H9 (cell line): ENCODE data around the gene GNA12. TPM values are rescaled to one million over a fixed set of nuclear protein-coding genes. Genes with fewer than 3 reads are reported as not detected.

Experiments used
- DNase-seq: peaks from one replicate; pipeline ENCODE4 v3.0.0-alpha.2; 2017
- H2AFZ ChIP-seq: one replicate; pipeline ENCODE4 v1.6.1; 2013; ENCODE audit warnings: mild to moderate bottlenecking, low read length, control low read depth, moderate library complexity
- H2AK5ac ChIP-seq: 2 replicates; pipeline ENCODE4 v1.6.1; 2013; ENCODE audit warnings: low read length, control low read depth, mixed read lengths; ENCODE audit not compliant: insufficient read length
- H2BK120ac ChIP-seq: one replicate; pipeline ENCODE4 v1.6.1; 2013; ENCODE audit warnings: low read depth, mild to moderate bottlenecking, low read length, control low read depth, inconsistent platforms; ENCODE audit not compliant: poor library complexity, severe bottlenecking
- H2BK12ac ChIP-seq: 2 replicates; pipeline ENCODE4 v1.6.1; 2013; ENCODE audit warnings: low read length, control low read depth, mixed read lengths, low read depth; ENCODE audit not compliant: insufficient read length
- H2BK15ac ChIP-seq: 2 replicates; pipeline ENCODE4 v1.6.1; 2013; ENCODE audit warnings: low read depth, low read length, control low read depth
- H2BK20ac ChIP-seq: one replicate; pipeline ENCODE4 v1.6.1; 2013; ENCODE audit warnings: low read depth, mild to moderate bottlenecking, low read length, control low read depth, inconsistent platforms; ENCODE audit not compliant: poor library complexity, severe bottlenecking
- H2BK5ac ChIP-seq: 2 replicates; pipeline ENCODE4 v1.6.1; 2013; ENCODE audit warnings: low read length, control low read depth, mixed read lengths; ENCODE audit not compliant: insufficient read length
- H3K14ac ChIP-seq: 2 replicates; pipeline ENCODE4 v1.6.1; 2013; ENCODE audit warnings: low read length, control low read depth; ENCODE audit not compliant: insufficient read depth
- H3K18ac ChIP-seq: 2 replicates; pipeline ENCODE4 v1.6.1; 2013; ENCODE audit warnings: low read depth, mild to moderate bottlenecking, mixed read lengths, low read length, control low read depth; ENCODE audit not compliant: insufficient read length
- H3K23ac ChIP-seq: 2 replicates; pipeline ENCODE4 v1.6.1; 2013; ENCODE audit warnings: low read length, control low read depth, mixed read lengths, low read depth; ENCODE audit not compliant: insufficient read length
- H3K23me2 ChIP-seq: 2 replicates; pipeline ENCODE4 v1.6.1; 2013; ENCODE audit warnings: low read depth, mild to moderate bottlenecking, mixed read lengths, low read length, control low read depth; ENCODE audit not compliant: insufficient read length, poor library complexity, severe bottlenecking
- H3K27ac ChIP-seq: 2 replicates; pipeline ENCODE4 v1.5.1; 2013; ENCODE audit warnings: low read length, control low read depth, mixed read lengths, low read depth; ENCODE audit not compliant: insufficient read length
- H3K27me3 ChIP-seq: 2 replicates; pipeline ENCODE4 v1.6.1; 2013; ENCODE audit warnings: low read length, control low read depth, inconsistent platforms; ENCODE audit not compliant: insufficient read depth
- H3K4ac ChIP-seq: 2 replicates; pipeline ENCODE4 v1.6.1; 2013; ENCODE audit warnings: low read depth, mild to moderate bottlenecking, control low read depth, inconsistent platforms, low read length, moderate library complexity
- H3K4me1 ChIP-seq: 2 replicates; pipeline ENCODE4 v1.6.1; 2013; ENCODE audit warnings: low read length, control low read depth, inconsistent platforms; ENCODE audit not compliant: insufficient read depth
- H3K4me2 ChIP-seq: 2 replicates; pipeline ENCODE4 v1.6.1; 2013; ENCODE audit warnings: low read length, control low read depth, mixed read lengths; ENCODE audit not compliant: insufficient read length, insufficient read depth
- H3K56ac ChIP-seq: 2 replicates; pipeline ENCODE4 v1.6.1; 2013; ENCODE audit warnings: low read depth, mild to moderate bottlenecking, mixed read lengths, low read length, control low read depth; ENCODE audit not compliant: insufficient read length
- H3K79me1 ChIP-seq: 2 replicates; pipeline ENCODE4 v1.6.1; 2013; ENCODE audit warnings: low read depth, mild to moderate bottlenecking, moderate library complexity, low read length, control low read depth, inconsistent platforms; ENCODE audit not compliant: insufficient read depth, poor library complexity, severe bottlenecking
- H3K79me2 ChIP-seq: 2 replicates; pipeline ENCODE4 v1.6.1; 2013; ENCODE audit warnings: low read length, control low read depth, inconsistent platforms; ENCODE audit not compliant: insufficient read depth
- H3K9ac ChIP-seq: 2 replicates; pipeline ENCODE4 v1.6.1; 2013; ENCODE audit warnings: low read length, control low read depth, mixed read lengths; ENCODE audit not compliant: insufficient read length; ENCODE audit errors: extremely low read depth
- H3K9me3 ChIP-seq: one replicate; pipeline ENCODE4 v1.6.1; 2013; ENCODE audit warnings: low read depth, low read length, inconsistent platforms; ENCODE audit not compliant: control insufficient read depth
- H3T11ph ChIP-seq: one replicate; pipeline ENCODE4 v1.6.1; 2013; ENCODE audit warnings: mild to moderate bottlenecking, low read length, control low read depth, inconsistent platforms
- H4K20me1 ChIP-seq: one replicate; pipeline ENCODE4 v1.6.1; 2013; ENCODE audit not compliant: control insufficient read depth, insufficient read length, insufficient read depth
- H4K5ac ChIP-seq: 2 replicates; pipeline ENCODE4 v1.6.1; 2013; ENCODE audit warnings: low read depth, mild to moderate bottlenecking, mixed read lengths, low read length, control low read depth; ENCODE audit not compliant: insufficient read length
- H4K8ac ChIP-seq: replicated peaks from 2 replicates; pipeline ENCODE4 v1.6.1; 2013; ENCODE audit warnings: low read length, control low read depth, mixed read lengths, low read depth; ENCODE audit not compliant: insufficient read length
- H4K91ac ChIP-seq: 2 replicates; pipeline ENCODE4 v1.6.1; 2013; ENCODE audit warnings: low read depth, mild to moderate bottlenecking, moderate library complexity, mixed read lengths, low read length, control low read depth; ENCODE audit not compliant: insufficient read length
- H3K27ac Mint-ChIP-seq, 3 experiments: 2 replicates in 2 of 3; 3 replicates in 1 of 3; pipeline ENCODE4 v1.8.0; 2020 to 2021; ENCODE audit warnings: mixed read lengths in 3 of 3, mild to moderate bottlenecking in 1 of 3, moderate library complexity in 1 of 3
- H3K27me3 Mint-ChIP-seq: 2 replicates; pipeline ENCODE4 v1.8.0; 2021; ENCODE audit warnings: low read depth, mild to moderate bottlenecking, moderate library complexity, mixed read lengths
- H3K36me3 Mint-ChIP-seq, 3 experiments: 2 replicates in 2 of 3; 3 replicates in 1 of 3; pipeline ENCODE4 v1.8.0; 2020 to 2021; ENCODE audit warnings: low read depth in 3 of 3, mixed read lengths in 3 of 3; ENCODE audit not compliant: insufficient read depth in 1 of 3
- H3K4me1 Mint-ChIP-seq, 2 experiments: 2 replicates each; pipeline ENCODE4 v1.8.0; 2020; ENCODE audit warnings: mixed read lengths in 2 of 2
- H3K4me3 Mint-ChIP-seq, 2 experiments: 2 replicates in 1 of 2; 3 replicates in 1 of 2; pipeline ENCODE4 v1.8.0; 2020 to 2021; ENCODE audit warnings: mild to moderate bottlenecking in 2 of 2, mixed read lengths in 2 of 2, moderate library complexity in 1 of 2
- H3K9me3 Mint-ChIP-seq, 2 experiments: 2 replicates in 1 of 2; 3 replicates in 1 of 2; pipeline ENCODE4 v1.8.0; 2020; ENCODE audit warnings: mild to moderate bottlenecking in 2 of 2, mixed read lengths in 2 of 2, moderate library complexity in 1 of 2
- CTCF ChIP-seq: fragments of 200-600 bp; sonication (generic); conservative IDR thresholded peaks from 3 replicates; pipeline ENCODE4 v1.8.0; 2021; ENCODE audit warnings: antibody characterized with exemption, mild to moderate bottlenecking
- WGBS: extraction: QIAGEN DNeasy Blood & Tissue Kit; methylation state at CpG from one replicate; pipeline ENCODE4 v1.1.7; 2013; ENCODE audit warnings: missing lambda C conversion rate, low lambda C conversion rate, mixed read lengths; ENCODE audit not compliant: insufficient read length; ENCODE audit errors: extremely low coverage; 5-methylcytosine and 5-hydroxymethylcytosine counted together
- total RNA-seq: library from RNA; stranded (reverse); gene quantifications from 2 replicates; pipeline ENCODE4 v1.2.1, GENCODE V29; 2021

Gene GNA12
- total RNA-seq, 1 experiment from 2014 or later: 60.2 TPM

DNA sequence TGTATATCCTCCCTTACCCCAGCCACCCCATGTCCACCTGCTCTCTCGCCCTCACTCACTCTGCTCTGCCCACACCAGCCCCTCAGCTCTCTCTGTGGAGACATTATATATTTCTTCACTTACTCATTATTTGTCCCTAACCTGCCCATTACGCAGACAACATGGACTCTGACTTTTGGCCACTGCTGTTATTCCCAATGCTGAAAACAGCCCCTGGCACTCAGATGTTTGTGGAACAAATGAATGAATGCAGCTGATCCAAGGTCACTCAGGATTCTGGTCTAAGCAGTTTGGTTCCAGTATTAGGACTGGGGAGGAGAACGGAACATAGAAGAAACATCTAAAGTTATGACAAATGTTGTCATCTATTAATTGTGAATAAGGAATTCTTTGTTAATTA is 26.7 kb downstream of the GNA12 start:
- no peak for TF ChIP-seq CTCF
- Histone ChIP-seq H3K9ac (no peak overlapping the region), H3K18ac (no peak overlapping the region), H2BK12ac (no peak overlapping the region), H2BK120ac (no peak overlapping the region), H3K9me3 (no peaks in the 10 kb centered on the region), H2BK5ac (no peak overlapping the region), H3K27me3 (no peaks in the 10 kb centered on the region), H3T11ph (no peak overlapping the region), H3K79me2 (peaks cover 50% of the 10 kb centered on the region; the same call in 1 of the 2 replicates), H4K5ac (no peak overlapping the region), H3K4ac (no peak overlapping the region), H3K23me2 (no peaks in the 10 kb centered on the region), H3K56ac (no peak overlapping the region), H2AFZ (no peak overlapping the region), H4K91ac (no peak overlapping the region), H4K8ac (no peak overlapping the region), H3K14ac (no peak overlapping the region), H2BK15ac (no peak overlapping the region), H2BK20ac (no peak overlapping the region), H4K20me1 (peaks cover 3% of the 10 kb centered on the region), H3K79me1 (peaks cover 10% of the 10 kb centered on the region), H3K27ac (no peak overlapping the region), H3K4me2 (no peak overlapping the region), H3K23ac (no peak overlapping the region), H3K4me1 (peaks cover 37% of the 10 kb centered on the region; the same call in 1 of the 2 replicates), H2AK5ac (no peak overlapping the region)
- peak overlapping the region in 2 of 3 experiments; percentile 36 to 69; a peak in 5 of 7 replicates for H3K27ac Mint-ChIP-seq
- no CpG with 5 or more reads among the region's 3 CpGs for WGBS
- H3K36me3 Mint-ChIP-seq: peaks cover 4 to 17% (median 12%) of the 10 kb centered on the region in 3 experiments
- DNase-seq: no peak
- no peaks in the 10 kb centered on the region for H3K27me3 Mint-ChIP-seq
- no peaks in the 10 kb centered on the region for H3K9me3 Mint-ChIP-seq
- H3K4me3 Mint-ChIP-seq: no peak overlapping the region
- H3K4me1 Mint-ChIP-seq: peaks cover 72 to 74% of the 10 kb centered on the region in 2 experiments
